HG03159 (cell line): Measurements from ENCODE around the gene USP21.
A peak's percentile ranks its signal among the peaks of the same experiment; 100 is the strongest.

Source experiments
- ATAC-seq: cut with Tn5 transposase; IDR thresholded peaks from one replicate; pipeline ENCODE4 v1.9.1; 2021; ENCODE audit warnings: mild to moderate bottlenecking, moderate library complexity; ENCODE audit not compliant: unreplicated experiment

Gene USP21

GRCh38 chr1:161209790-161210409, 50.6 kb downstream of the USP21 start:
- ATAC-seq: peak; percentile 63

GRCh38 chr1:161214369-161214768, 55.1 kb downstream of the USP21 start:
- no peak for ATAC-seq

GRCh38 chr1:161215076-161215475, 55.8 kb downstream of the USP21 start, which contains the start of gene FCER1G:
Gene FCER1G, plus strand, starts transcription at chr1:161215295. Its CDS starts 27 bp downstream, at chr1:161215322.
- no peak for ATAC-seq
